Stimulated activated CD8-positive, alpha-beta memory T cell treated with anti-CD3 and anti-CD28 coated beads, Interleukin-4, amount 100 ng/mL, for 1 hour (primary cell): ENCODE measurements around the gene FRMD5.

Source experiments
- DNase-seq, 2 donors: peaks; one replicate each; pipeline ENCODE4 v3.0.0-alpha.2; 2020; ENCODE audit warnings: low read depth in 2 of 2, low spot score in 1 of 2

The FRMD5 gene

DNA sequence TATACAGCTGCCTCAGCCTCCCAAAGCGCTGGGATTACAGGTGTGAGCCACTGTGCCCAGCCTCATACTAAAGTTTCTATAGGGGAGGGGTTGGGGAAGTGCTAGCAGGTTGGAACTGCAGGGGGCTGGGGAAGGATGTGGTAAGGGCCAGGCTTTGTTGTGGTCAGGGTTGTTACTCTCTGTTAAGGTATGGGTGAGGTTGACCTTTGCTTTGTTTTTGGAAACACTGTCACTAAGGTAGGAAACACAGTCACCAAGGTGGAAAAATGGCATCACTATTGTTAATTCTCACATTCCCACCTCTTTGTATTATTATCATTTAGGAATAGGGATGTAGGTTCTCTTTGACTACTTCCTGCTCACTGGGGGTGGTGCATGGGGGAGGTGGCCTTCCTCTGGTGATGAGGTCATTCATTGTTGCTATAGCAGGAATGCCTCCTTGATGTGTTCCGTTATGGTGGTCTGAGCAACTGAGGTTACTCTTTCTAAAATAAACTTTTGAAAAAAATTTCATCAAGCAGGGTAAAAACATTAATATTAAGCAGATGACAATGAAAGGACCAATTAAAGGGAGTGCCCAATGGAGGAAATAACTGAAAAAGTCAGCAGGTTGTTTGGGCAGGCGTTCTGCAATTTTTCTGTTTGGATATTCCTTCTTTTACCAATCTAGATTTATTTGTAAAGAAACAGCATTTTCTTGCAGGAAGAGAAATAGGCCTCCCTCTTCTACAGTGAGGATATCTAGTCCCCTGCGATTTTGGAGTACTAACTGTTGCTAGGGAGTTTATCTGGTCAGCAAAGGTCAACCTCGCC is 217.8 kb downstream of the FRMD5 start:
- no peak for DNase-seq

DNA sequence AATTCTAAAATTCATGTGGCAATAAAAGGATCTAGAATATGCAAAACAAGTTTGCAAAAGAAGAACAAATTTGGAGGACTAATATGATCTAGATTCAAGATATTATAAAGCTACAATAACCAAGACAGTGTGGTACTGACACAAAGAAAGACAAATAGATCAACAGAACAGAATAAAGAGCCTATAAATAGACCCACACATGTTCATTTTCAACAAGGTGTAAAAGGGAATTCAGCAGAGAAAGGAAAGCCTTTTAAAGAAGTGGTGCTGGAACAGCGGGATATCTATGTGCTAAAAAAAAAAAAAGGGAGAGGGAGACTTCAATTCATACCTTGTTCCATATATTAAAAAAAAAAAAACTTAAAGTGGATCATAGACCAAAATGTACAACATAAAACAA is 219.3 kb downstream of the FRMD5 start:
- DNase-seq, result no peak

DNA sequence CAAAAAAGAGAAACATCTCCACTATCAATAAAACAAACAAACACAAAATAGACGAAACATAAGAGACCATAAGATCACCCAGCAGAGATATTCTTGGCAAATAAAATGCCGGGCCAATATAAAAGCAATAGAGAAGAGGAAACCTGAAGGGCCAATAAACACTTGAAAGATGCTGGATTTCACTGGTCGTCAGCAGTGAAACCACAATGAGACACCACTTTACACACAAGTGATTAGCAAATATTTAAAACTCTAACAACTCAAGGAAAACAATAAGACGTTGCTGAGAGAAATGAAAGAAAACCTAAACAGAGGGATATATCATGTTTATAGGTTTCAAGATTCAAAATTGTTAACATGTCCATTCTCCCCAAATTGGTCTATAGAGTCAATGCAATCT is 219.7 kb downstream of the FRMD5 start:
- DNase-seq, result no peak

DNA sequence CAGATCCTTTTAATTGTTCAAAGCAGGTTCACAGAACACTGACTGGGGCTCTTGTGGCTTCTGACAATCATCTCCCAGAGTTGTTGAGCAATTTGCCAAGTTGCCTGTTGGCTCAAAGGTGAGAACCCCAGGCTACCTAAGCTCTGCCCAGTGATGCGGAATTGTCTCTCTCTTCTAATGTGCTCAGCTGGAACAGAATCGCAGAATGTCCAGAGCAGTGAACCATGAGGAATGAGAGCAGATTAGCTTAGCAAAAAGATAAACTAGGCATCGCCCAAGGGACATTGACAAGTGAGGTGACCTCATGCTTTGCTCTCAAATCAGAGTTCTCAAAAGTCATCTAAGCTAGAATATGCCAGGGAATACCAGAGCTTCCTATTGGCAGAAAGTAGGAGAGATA is 220.2 kb downstream of the FRMD5 start:
- no peak for DNase-seq

DNA sequence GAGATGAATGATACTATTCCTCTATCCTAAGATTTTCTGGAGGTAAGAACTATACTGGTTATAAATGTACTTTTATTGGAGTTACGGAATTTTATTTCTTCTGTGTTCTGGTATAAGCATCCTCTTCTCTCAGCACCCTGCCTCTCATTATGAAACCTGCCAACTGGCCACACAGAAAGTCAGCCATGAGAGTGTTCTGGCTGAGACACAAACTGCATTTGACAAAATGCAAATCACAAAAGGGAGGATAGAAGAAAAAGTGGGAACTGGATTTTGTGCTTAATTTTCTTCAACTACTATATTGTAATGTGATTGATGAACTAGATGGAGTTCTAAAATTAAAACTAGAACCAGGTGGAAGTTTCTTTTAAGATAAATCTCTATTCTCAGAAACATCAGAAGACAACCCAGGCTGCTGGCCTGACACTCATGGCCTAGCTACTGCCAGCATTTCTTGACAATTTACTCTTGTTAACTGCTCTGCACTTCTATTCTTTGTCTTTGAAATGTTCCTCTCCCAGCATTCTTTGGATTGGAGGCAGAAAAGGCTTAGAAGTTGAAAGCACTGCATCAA is 225.2 kb downstream of the FRMD5 start:
- DNase-seq, result no peak

DNA sequence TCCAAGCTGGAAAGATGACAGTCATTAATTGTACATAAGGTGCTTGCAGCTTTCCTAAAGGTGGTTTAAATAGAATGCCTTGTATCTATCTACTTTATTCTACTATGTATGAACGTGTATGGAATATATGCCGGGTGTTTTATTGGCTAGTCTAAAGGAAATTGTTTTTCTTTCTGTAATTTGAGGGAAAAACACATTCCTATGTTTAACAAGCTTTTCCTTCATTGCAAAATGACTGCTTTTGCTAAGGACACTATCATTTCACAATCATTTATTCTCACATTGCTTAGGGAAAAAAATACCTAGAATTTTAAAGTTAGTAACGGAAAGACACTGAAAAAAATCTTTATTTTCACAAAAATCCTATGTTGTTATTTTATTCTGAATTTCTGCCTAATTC is 226.5 kb downstream of the FRMD5 start:
- DNase-seq, result no peak

DNA sequence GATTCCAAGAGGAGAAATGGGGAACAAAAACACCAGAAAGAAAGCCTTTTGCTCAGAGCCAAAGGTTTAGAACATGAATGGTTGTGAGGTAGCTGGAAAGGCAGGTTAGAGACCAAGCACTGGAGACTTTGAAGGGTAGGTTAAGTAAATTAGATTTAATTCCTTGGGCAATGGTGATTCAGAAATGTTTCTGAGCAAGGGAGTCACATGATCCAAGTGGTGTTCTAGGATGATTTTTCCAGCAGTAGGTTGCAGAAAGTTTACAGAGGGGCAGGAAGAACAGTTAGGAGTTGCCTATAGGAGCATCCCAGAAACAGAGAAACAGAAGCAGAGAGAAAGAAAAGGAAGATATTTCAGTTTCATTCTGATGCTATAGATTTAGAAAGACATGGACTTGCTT is 228.4 kb downstream of the FRMD5 start:
- DNase-seq, result no peak

DNA sequence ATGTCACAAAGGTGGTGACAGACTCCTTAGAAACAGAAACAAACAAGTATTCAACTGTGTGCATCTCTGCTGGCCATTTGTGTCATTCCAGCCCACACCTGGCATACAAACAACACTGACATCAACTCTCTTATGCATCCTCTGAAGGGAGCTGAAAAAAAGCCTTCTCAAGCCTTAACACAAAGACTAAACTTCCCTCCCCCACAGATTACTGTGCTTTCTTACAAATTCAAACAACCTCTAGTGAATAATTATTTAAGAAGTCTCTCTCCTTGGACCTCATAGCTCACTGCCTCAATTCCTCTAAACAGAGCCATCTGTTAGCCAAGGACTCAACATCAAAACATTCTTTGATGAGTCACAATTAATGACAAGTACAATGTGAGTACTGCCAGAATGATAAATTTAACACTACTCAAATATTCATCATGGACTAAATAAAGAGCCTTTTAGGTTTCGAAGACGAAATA is 236.2 kb downstream of the FRMD5 start:
- no peak for DNase-seq

DNA sequence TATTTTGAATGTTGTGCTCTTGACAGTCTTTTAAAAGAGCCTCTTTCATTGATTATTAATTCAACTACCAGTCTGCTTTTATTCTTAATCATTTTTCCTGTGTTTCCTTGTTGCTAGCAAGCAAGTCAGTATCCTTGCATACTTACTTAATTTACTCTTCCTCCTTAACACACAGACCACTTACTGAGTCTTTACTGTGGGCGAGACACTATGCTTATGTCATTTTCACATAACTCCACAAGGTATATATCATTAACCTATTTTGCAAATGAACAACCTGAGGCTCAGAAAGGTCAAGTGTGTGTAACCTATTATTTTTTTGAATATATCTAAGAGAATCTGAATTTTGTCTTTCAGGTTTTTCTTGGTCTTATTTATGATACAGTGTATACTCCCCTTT is 237.3 kb downstream of the FRMD5 start:
- no peak for DNase-seq

DNA sequence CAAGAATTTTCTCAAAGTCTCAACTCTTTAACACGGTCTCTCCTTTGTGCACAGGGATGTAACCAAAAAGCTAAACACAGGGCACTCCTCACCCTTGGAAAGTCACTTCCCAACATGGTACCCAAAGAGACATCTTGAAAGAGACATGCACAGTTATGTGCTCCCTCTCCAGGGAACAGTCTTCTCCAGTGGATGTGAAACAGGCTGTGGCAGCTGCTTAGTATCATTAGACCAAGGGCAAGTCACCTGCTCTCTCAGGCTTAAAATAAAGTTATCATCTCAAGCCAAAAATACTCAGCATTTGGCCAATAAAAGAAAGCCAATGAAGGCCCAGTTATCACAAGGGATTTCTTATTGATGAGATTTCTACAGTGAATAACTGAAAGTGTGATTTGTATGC is 239.9 kb downstream of the FRMD5 start:
- no peak for DNase-seq

DNA sequence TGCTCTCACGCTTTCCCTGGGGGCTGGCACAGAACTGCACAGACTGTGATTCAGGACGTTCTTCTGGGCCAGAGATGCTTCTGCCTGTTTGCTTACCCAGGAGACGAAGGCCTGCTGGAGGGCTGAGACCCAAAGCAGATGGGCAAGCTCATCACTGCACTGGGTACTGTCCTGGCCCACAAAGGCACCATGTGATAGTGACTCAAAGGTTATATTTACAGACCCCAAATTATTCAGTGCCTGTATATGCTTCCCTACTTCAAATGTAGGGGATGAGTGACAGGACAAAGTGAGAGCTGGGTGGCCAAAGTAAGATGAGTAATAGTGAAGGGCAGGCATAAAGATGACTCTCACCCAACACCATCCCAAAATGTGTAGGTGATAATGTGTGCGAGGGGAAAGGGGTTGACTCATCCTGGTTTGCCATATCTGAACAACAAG is 240.9 kb downstream of the FRMD5 start:
- DNase-seq, result no peak

DNA sequence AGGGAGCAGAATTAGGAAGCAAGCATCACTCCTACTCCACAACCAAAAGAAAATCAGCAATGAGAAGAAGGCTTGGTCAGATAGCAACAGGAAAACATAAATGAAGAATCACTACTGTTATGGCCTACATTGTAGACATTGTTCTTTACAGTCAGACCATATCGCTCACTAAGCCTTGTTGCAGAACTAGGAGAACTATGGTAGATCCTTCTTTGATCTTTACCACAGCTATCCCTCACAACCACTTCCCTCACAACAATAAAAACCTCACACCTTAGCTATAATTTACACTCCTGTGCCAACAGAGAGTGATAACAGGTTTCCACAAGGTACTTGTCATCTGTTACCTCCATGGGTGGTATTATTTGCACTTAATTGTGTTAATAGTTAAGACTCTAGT is 241.7 kb downstream of the FRMD5 start:
- DNase-seq, result no peak

DNA sequence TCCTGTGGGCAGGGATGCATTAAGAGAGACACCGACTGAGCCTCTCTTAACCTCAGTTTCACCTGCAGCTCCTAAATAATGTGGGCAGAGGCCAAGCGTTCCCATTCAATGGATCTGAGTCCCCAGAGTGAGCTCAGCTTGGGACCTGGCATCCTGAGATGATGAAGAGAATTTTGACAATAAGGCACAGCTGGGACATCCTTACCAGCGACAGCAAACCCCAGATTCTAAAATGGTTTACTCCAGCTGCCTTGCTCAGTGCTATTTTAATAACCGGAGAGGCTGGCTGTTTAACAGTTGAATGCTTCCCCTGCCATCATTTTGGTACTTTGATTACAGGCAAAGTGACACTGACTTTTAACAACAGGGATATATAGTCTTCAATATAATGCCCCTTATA is 244.5 kb downstream of the FRMD5 start:
- no peak for DNase-seq

DNA sequence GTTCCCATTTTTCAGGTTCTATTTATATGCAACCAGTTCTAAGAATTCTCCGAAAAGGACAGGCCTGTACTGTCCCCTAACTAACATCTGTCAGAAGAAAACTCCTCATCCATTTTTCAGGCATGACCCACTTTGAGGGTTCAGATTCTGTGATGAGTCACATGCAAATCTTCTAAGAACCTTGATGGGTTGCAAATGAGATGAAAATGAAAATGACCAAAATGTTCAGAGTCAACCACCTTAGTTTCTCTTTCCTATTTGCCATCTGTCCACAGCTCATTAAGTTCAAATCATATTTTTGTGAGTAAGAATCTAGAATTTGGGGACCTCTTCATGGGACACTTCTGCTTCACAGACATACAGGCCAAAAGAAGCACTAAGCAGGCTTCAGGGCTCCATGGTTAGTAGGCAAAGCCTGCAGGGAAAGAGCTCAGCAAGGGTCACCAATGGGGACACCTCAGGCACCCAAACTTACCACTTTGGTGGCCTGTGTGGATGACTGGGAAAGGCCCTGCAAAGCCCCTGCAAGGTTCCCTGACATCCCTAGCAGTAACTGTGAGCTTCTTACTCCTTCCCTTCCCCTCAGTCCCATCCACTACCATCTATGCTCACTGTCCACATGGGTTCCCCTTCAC is 246.3 kb downstream of the FRMD5 start:
- DNase-seq, result no peak

DNA sequence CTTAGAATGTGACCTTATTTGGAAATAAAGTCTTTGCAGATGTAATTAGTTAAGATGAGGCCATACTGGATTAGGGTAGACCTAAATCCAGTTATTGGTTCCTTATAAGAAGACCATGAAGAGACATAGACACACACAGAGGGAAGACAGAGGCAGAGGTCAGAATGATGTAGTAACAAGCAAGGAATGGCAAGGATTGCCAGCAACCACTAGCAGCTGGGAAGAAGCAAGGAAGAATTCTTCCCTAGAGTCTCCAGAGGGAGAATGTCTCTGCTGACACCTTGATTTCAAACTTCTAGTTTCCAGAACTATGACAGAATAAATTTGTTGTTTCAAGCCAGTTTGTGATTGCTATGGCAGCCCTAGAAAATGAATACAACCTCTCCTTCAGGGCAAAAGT is 251.6 kb downstream of the FRMD5 start:
- DNase-seq, result no peak

DNA sequence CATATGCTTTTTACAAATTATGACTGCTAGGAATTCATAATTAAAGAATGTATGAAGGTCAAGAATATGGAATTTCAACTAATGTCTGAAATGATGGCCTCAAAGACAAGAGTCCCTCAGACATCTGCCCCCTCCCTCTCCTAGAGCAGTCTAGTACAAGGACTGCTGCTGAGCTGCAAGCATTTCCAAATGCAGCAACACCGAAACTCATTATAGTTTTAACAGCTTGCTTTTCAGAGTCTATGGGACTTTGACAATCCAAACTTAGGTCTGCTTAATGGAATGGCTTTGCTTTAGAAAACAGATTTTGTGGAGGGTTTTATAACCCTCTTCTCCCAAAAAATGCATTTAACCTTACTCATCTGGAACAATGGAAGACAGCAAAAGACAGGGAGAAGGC is 252.9 kb downstream of the FRMD5 start:
- DNase-seq, result no peak

DNA sequence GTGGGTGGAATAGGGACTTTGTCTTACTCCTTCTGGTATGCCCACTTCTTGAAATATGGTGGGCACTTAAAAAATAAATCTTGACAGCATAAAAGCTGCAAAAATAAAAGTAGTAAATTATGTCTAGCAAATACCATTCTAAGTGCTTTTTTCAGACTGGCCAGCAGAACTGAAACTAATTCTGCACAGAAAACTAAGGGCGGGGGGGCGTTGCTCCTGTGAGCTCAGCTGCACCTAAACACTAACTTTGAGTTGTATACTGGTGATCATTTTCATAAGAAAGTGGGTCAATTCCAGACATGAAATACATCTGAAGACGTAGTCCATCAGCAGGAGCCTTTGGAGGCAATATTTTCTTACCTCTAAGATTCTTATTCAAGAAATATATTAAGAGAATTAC is 253.5 kb downstream of the FRMD5 start:
- DNase-seq, result no peak

DNA sequence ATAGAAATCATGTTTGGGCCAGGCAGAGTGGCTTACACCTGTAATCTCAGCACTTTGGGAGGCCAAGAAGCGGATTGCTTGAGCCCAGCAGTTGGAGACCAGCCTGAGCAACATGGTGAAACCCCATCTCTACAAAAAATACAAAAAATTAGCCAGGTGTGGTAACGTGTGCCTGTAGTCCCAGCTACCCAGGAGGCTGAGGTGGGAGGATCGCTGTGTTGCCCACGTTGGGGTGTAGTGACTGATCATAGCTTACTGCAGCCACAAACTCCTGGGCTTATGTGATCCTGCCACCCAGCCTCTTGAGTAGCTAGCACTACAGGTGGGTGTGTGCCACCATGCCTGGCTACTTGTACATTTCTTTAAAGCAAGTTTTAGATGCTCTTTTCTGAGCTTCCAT is 254.0 kb downstream of the FRMD5 start:
- DNase-seq, result no peak

DNA sequence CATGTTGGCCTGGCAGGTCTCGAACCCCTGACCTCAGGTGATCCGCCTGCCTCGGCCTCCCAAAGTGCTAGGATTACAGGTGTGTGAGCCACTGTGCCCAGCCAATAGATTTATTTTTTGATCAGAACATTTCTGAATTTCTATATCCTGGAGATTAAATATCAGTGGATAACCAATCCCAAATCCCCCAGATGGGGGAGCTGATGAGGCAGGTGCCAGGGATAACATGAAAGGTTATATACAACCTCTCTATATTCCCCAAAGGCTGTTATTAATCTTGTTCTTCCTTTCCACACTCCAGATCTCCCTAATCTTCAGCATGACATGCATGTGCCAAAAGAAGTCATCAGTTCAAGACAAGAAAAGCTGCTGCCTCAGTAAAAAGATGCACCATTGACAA is 256.0 kb downstream of the FRMD5 start:
- DNase-seq, result no peak

DNA sequence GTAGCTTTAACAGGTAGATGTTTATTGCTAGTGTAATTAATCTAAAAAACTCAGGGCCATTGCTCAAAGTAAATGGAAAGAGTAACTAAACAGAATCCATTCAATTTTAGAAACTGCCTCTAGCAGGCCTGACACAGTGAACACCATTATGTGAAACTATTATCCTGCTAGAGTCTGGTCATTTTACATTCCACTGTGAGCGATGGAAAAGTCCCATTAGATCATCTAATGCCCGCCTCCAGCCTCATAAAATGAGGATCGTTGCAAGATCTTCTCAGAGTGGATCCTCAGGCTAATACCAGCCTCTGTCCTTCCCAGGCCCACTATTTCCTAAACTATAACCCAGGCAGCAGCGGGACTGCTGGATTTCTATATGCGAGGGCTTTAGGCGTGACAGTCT is 260.6 kb downstream of the FRMD5 start:
- no peak for DNase-seq

DNA sequence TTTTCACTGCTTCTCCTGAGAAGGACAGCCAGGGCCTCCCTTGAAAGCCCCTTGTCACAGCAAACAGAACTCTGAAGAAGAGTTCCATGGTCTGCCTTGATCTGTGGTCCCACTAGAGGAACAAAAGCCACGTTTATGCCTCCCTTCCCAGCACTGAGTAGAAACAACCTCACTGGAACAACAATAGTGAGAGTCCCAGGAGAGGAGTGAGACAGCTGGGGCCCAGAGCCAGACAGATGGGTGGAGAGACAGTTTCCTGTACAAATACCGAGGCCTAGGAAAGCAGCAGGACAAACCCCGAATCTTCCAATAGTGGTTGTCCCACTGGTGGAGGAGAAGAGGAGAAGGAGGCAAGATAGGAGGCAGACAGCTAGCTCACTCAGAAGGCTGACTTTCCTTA is 262.2 kb downstream of the FRMD5 start:
- no peak for DNase-seq

DNA sequence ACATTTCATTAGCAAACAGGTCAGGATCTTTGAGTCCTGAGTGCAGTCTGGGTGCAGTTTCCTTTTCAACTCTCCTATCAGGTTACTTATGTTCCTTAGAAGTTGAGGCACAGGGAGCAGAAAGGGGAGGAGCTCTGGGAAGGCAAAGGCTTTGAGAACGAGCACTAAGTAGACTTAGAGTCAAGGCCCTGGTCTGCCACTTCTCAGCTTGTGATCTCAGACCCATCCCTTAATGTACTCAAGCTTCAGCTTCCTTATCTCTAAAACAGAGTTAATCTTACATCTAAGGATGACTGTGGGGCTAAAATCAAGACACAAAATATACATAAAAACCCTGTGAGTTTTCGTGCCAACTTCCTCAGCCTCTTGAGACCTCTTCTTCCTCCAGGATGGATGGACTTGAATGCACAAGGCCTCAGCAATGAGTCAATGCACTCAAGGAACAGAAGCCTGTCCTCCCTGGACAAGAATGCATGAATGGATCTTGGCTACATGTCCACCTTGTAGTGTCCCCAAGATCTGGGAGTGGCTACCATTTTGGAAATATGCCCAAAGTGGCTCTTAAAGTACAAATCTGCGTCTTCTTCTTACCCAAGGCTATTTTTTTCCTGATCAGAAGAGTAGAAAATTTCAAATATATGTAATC is 263.2 kb downstream of the FRMD5 start:
- DNase-seq, result no peak
